HCT116 (cell line): ENCODE measurements around the gene APBA2. TPM values are rescaled to one million over a fixed set of nuclear protein-coding genes. Genes with fewer than 3 reads are reported as not detected.

Experiments used
- ATAC-seq: fragments of 200-7000 bp; cut with Tn5 transposase; 2 replicates; pipeline ENCODE4 v1.9.1; 2020; ENCODE audit warnings: mild to moderate bottlenecking, moderate library complexity
- BruUV-seq: library from RNA; stranded (reverse); fragments of 400-500 nt; replicated peaks from 2 replicates; lab custom pipeline; 2021; lab: Mats Ljungman, UMichigan
- CTCF ChIA-PET: fragments of 300-600 bp; sonication (Branson Sonifier 250); formaldehyde crosslinking; loops from one replicate; lab custom pipeline; 2021; ENCODE audit warnings: antibody characterized with exemption; lab: Charles Lee
- POLR2A ChIA-PET: fragments of 300-600, 350-600 bp; sonication (Branson Sonifier 250); formaldehyde crosslinking; loops from one replicate; lab custom pipeline; 2021; ENCODE audit warnings: antibody characterized with exemption; lab: Charles Lee
- RAD21 ChIA-PET, 2 experiments: fragments of 300-600 bp; sonication (Branson Sonifier 250); formaldehyde crosslinking; loops; one replicate each; lab custom pipeline; 2023; ENCODE audit warnings: low total read pairs in 2 of 2; ENCODE audit not compliant: uncharacterized antibody in 2 of 2, unreplicated experiment in 2 of 2, low non-redundant PET in 1 of 2; lab: Charles Lee
- DNase-seq: peaks from one replicate; pipeline ENCODE4 v3.0.0-alpha.2; 2010; ENCODE audit warnings: low read depth, low spot score
- H2AFZ ChIP-seq: fragments of 200-600 bp; shearing (Covaris generic), sonication (generic); 2 replicates; pipeline ENCODE4 v1.6.1; 2017; ENCODE audit warnings: low read depth, mixed run types, mixed read lengths, antibody characterized with exemption, low read length; ENCODE audit not compliant: poor library complexity, severe bottlenecking
- H3K27ac ChIP-seq: 2 replicates; pipeline ENCODE4 v1.5.1; 2012; ENCODE audit warnings: low read depth, low read length
- H3K27me3 ChIP-seq: fragments of 200-600 bp; sonication (generic); 2 replicates; pipeline ENCODE4 v1.6.1; 2016; ENCODE audit warnings: mixed run types, low read length, mixed read lengths; ENCODE audit not compliant: insufficient read depth
- H3K36me3 ChIP-seq, 2 experiments: fragments of 200-500 bp in 1 of 2; fragments of 200-600 bp in 1 of 2; sonication (Bioruptor generic) in 1 of 2; sonication (generic) in 1 of 2; 2 replicates each; pipeline versions ENCODE4 v1.5.1 to v1.6.1; 2014 to 2016; ENCODE audit warnings: low read length in 2 of 2, inconsistent platforms in 1 of 2, mixed read lengths in 1 of 2, mixed run types in 1 of 2; ENCODE audit not compliant: insufficient read depth in 2 of 2, control insufficient read depth in 1 of 2
- H3K4me1 ChIP-seq, 2 experiments: fragments of 200-600 bp in 1 of 2; sonication (generic) in 1 of 2; 2 replicates each; pipeline versions ENCODE4 v1.5.1 to v1.6.1; 2012 to 2017; ENCODE audit warnings: low read length in 2 of 2, inconsistent platforms in 1 of 2, mild to moderate bottlenecking in 1 of 2, mixed read lengths in 1 of 2, mixed run types in 1 of 2, moderate library complexity in 1 of 2; ENCODE audit not compliant: insufficient read depth in 2 of 2, control insufficient read depth in 1 of 2
- H3K4me2 ChIP-seq: fragments of 200-600 bp; sonication (generic); 2 replicates; pipeline ENCODE4 v1.6.1; 2017; ENCODE audit warnings: mixed run types, low read length, mixed read lengths
- H3K4me3 ChIP-seq, 2 experiments: fragments of 200-600 bp in 1 of 2; sonication (generic) in 1 of 2; replicated peaks in 1 of 2; 2 replicates each; pipeline ENCODE4 v1.5.1; 2011 to 2016; ENCODE audit warnings: low read length in 2 of 2, control low read depth in 1 of 2, low read depth in 1 of 2, mild to moderate bottlenecking in 1 of 2, mixed read lengths in 1 of 2, mixed run types in 1 of 2
- H3K79me2 ChIP-seq: fragments of 200-600 bp; sonication (generic); 2 replicates; pipeline ENCODE4 v1.6.1; 2017; ENCODE audit warnings: mild to moderate bottlenecking, mixed run types, low read length, moderate library complexity, mixed read lengths; ENCODE audit not compliant: insufficient read depth
- H3K9ac ChIP-seq: fragments of 200-600 bp; sonication (generic); 2 replicates; pipeline ENCODE4 v1.6.1; 2016; ENCODE audit warnings: low read length, mixed read lengths
- H3K9me2 ChIP-seq: fragments of 200-600 bp; sonication (generic), shearing (Covaris generic); 2 replicates; pipeline ENCODE4 v1.6.1; 2017; ENCODE audit warnings: mixed run types, mild to moderate bottlenecking, moderate library complexity; ENCODE audit not compliant: insufficient read depth
- H3K9me3 ChIP-seq, 2 experiments: fragments of 200-500 bp in 1 of 2; fragments of 200-600 bp in 1 of 2; sonication (Bioruptor generic) in 1 of 2; sonication (generic) in 1 of 2; 2 replicates each; pipeline ENCODE4 v1.6.1; 2014 to 2017; ENCODE audit warnings: low read length in 2 of 2, mixed read lengths in 2 of 2, inconsistent platforms in 1 of 2, low read depth in 1 of 2, mild to moderate bottlenecking in 1 of 2, mixed run types in 1 of 2, moderate library complexity in 1 of 2; ENCODE audit not compliant: control insufficient read depth in 1 of 2, insufficient read depth in 1 of 2
- H4K20me1 ChIP-seq: fragments of 200-600 bp; sonication (generic), shearing (Covaris generic); 2 replicates; pipeline ENCODE4 v1.6.1; 2017; ENCODE audit warnings: mixed run types, mild to moderate bottlenecking, moderate library complexity; ENCODE audit not compliant: insufficient read depth
- ATF3 ChIP-seq: IDR thresholded peaks from 2 replicates; pipeline ENCODE4 v1.6.1; 2012
- CBX3 ChIP-seq: IDR thresholded peaks from 2 replicates; pipeline ENCODE4 v1.6.1; 2012; ENCODE audit warnings: low read depth
- CEBPB ChIP-seq: IDR thresholded peaks from 2 replicates; pipeline ENCODE4 v1.6.1; 2012; ENCODE audit warnings: low read depth
- CTCF ChIP-seq, 3 experiments: fragments of 200-600 bp in 1 of 3; sonication (generic) in 1 of 3; IDR thresholded peaks in 2 of 3; conservative IDR thresholded peaks in 1 of 3; 2 replicates each; pipeline ENCODE4 v1.5.1; 2012 to 2017; ENCODE audit warnings: low read depth in 2 of 3, low read length in 2 of 3, antibody characterized with exemption in 1 of 3, borderline replicate concordance in 1 of 3, control low read depth in 1 of 3, mild to moderate bottlenecking in 1 of 3, mixed read lengths in 1 of 3, mixed run types in 1 of 3, moderate library complexity in 1 of 3; ENCODE audit not compliant: insufficient read depth in 1 of 3
- EGR1 ChIP-seq: IDR thresholded peaks from 2 replicates; pipeline ENCODE4 v1.6.1; 2012; ENCODE audit warnings: low read depth
- ELF1 ChIP-seq: IDR thresholded peaks from 2 replicates; pipeline ENCODE4 v1.6.1; 2012; ENCODE audit warnings: low read depth, borderline replicate concordance
- EZH2phosphoT487 ChIP-seq: fragments of 200-600 bp; IDR thresholded peaks from 2 replicates; pipeline ENCODE4 v1.6.1; 2018; ENCODE audit warnings: antibody characterized with exemption, borderline replicate concordance
- FOSL1 ChIP-seq: IDR thresholded peaks from 2 replicates; pipeline ENCODE4 v1.6.1; 2012; ENCODE audit warnings: low read depth
- JUND ChIP-seq: IDR thresholded peaks from 2 replicates; pipeline ENCODE4 v1.6.1; 2012
- POLR2A ChIP-seq: IDR thresholded peaks from 2 replicates; pipeline ENCODE4 v1.7.0; 2011; ENCODE audit warnings: borderline replicate concordance; ENCODE audit not compliant: insufficient read depth, insufficient read length; ENCODE audit errors: extremely low read depth
- RAD21 ChIP-seq: IDR thresholded peaks from 2 replicates; pipeline ENCODE4 v1.6.1; 2012; ENCODE audit warnings: low read depth, mild to moderate bottlenecking
- SIN3A ChIP-seq: IDR thresholded peaks from 2 replicates; pipeline ENCODE4 v1.6.1; 2012; ENCODE audit warnings: low read depth
- SRF ChIP-seq: IDR thresholded peaks from 2 replicates; pipeline ENCODE4 v1.6.1; 2012; ENCODE audit warnings: low read depth
- TCF7L2 ChIP-seq: IDR thresholded peaks from 2 replicates; pipeline ENCODE4 v1.7.0; 2011; ENCODE audit warnings: borderline replicate concordance, inconsistent platforms; ENCODE audit not compliant: insufficient read depth, insufficient read length; ENCODE audit errors: extremely low read depth
- YY1 ChIP-seq: IDR thresholded peaks from 2 replicates; pipeline ENCODE4 v1.6.1; 2011; ENCODE audit warnings: low read length, low read depth, moderate library complexity, mild to moderate bottlenecking; ENCODE audit not compliant: insufficient replicate concordance; ENCODE audit errors: extremely low read depth
- ZFX ChIP-seq: fragments of 450-650 bp; IDR thresholded peaks from 2 replicates; pipeline ENCODE4 v1.6.1; 2017
- intact Hi-C: fragments of 100-400 bp; cut with micrococcal nuclease; formaldehyde crosslinking; loops from 2 replicates; pipeline ENCODE4 v1.10.0; 2022
- total RNA-seq: library from RNA; stranded (reverse); gene quantifications from one replicate; pipeline ENCODE4 v1.2.1, GENCODE V29; 2021; ENCODE audit not compliant: unreplicated experiment

APBA2 gene
- total RNA-seq, 1 experiment from 2014 or later, result 0.47 TPM

- no peak for ATAC-seq
- no peaks in the 10 kb centered on the region for H3K36me3 ChIP-seq
- H3K9me2 ChIP-seq, result no peaks in the 10 kb centered on the region
- no peak for DNase-seq
- H3K27ac ChIP-seq, result no peak overlapping the region
- no peak overlapping the region for H3K9ac ChIP-seq
- no peaks in the 10 kb centered on the region for H3K79me2 ChIP-seq
- ChIA-PET CTCF (no interaction called here), POLR2A (no interaction called here), RAD21 (no interaction called here)
- H2AFZ ChIP-seq, result no peak overlapping the region
- no peak overlapping the region for H3K4me3 ChIP-seq
- no TSS peak for BruUV-seq
- no peak overlapping the region for H3K4me2 ChIP-seq
- peaks cover 0 to 3% of the 10 kb centered on the region in 2 experiments; a peak in 2 of 4 replicates for H3K4me1 ChIP-seq
- intact Hi-C loops, result no loop called here
- no peaks in the 10 kb centered on the region for H4K20me1 ChIP-seq
- no peaks in the 10 kb centered on the region for H3K27me3 ChIP-seq
- no peaks in the 10 kb centered on the region for H3K9me3 ChIP-seq
- TF ChIP-seq SRF, result no peak
- TF ChIP-seq CEBPB, result no peak
- TF ChIP-seq POLR2A, result no peak
- TF ChIP-seq RAD21, result no peak
- TF ChIP-seq YY1, result no peak
- TF ChIP-seq CBX3, result no peak
- no peak for TF ChIP-seq FOSL1
- TF ChIP-seq ATF3, result no peak
- no peak for TF ChIP-seq EGR1
- no peak for TF ChIP-seq SIN3A
- no peak for TF ChIP-seq ELF1
- no peak for TF ChIP-seq JUND
- no peak for TF ChIP-seq CTCF (IDR thresholded peaks at IDR 0.05 in 2 of 3, conservative IDR thresholded peaks at IDR 0.05 in 1 of 3; ENCODE audit: borderline replicate concordance in 1 of 3, insufficient read depth in 1 of 3, low read depth in 2 of 3, low read length in 2 of 3)
- no peak for TF ChIP-seq ZFX
- TF ChIP-seq EZH2phosphoT487, result no peak
- TF ChIP-seq TCF7L2, result no peak
Measured at GRCh38 chr15:29098652-29099051, 212.9 kb downstream of the APBA2 start.
